Smooth muscle cell (in vitro differentiated cells): ENCODE measurements around the gene ABCC8. TPM values are rescaled to one million over a fixed set of nuclear protein-coding genes. Genes with fewer than 3 reads are reported as not detected.

Source experiments
- DNase-seq: peaks from one replicate; lab custom pipeline; 2025; ENCODE audit not compliant: unreplicated experiment; lab: John Stamatoyannopoulos, UW
- H2AFZ ChIP-seq: fragments of 200-600 bp; sonication (generic); 2 replicates; pipeline ENCODE4 v1.6.0; 2016; ENCODE audit warnings: antibody characterized with exemption, low read depth, mild to moderate bottlenecking
- H3F3A ChIP-seq: fragments of 200-600 bp; sonication (generic); 2 replicates; pipeline ENCODE4 v1.6.0; 2017; ENCODE audit warnings: antibody characterized with exemption, low read depth
- H3K27ac ChIP-seq: fragments of 200-600 bp; sonication (generic); 2 replicates; pipeline ENCODE4 v1.5.1; 2016; ENCODE audit warnings: low read depth, mild to moderate bottlenecking
- H3K27me3 ChIP-seq: fragments of 200-600 bp; sonication (generic); 2 replicates; pipeline ENCODE4 v1.6.1; 2016; ENCODE audit warnings: low read depth, mild to moderate bottlenecking
- H3K36me3 ChIP-seq: fragments of 200-600 bp; sonication (generic); 2 replicates; pipeline ENCODE4 v1.5.1; 2016; ENCODE audit warnings: low read depth
- H3K4me1 ChIP-seq: fragments of 200-600 bp; sonication (generic); 2 replicates; pipeline ENCODE4 v1.5.1; 2016; ENCODE audit warnings: low read depth
- H3K4me2 ChIP-seq: fragments of 200-600 bp; sonication (generic); 2 replicates; pipeline ENCODE4 v1.6.0; 2016; ENCODE audit warnings: mild to moderate bottlenecking
- H3K4me3 ChIP-seq: fragments of 200-600 bp; sonication (generic); 2 replicates; pipeline ENCODE4 v1.5.1; 2016; ENCODE audit warnings: mild to moderate bottlenecking
- H3K79me2 ChIP-seq: fragments of 200-600 bp; sonication (generic); 2 replicates; pipeline ENCODE4 v1.6.0; 2016; ENCODE audit warnings: low read depth, mild to moderate bottlenecking
- H3K9ac ChIP-seq: fragments of 200-600 bp; sonication (generic); 2 replicates; pipeline ENCODE4 v1.6.0; 2016; ENCODE audit warnings: low read depth
- H3K9me3 ChIP-seq: fragments of 200-600 bp; sonication (generic); replicated peaks from 2 replicates; pipeline ENCODE4 v1.5.1; 2016; ENCODE audit warnings: low read depth
- H4K20me1 ChIP-seq: fragments of 200-600 bp; sonication (generic); 2 replicates; pipeline ENCODE4 v1.6.0; 2016; ENCODE audit warnings: low read depth
- WGBS: methylation state at CpG from one replicate; pipeline ENCODE4 v1.1.7; 2016; ENCODE audit warnings: low lambda C conversion rate; 5-methylcytosine and 5-hydroxymethylcytosine counted together
- polyA plus RNA-seq: library from polyadenylated mRNA; unstranded; fragments of >200 nt; fragmentation: Nextera tagmentation; extraction: Ambion mirVana; gene quantifications from 2 replicates; pipeline ENCODE4 v1.2.1, GENCODE V29; 2016
- total RNA-seq: library from RNA; depleted of rRNA; stranded (reverse); fragments of >200 nt; gene quantifications from 2 replicates; pipeline ENCODE4 v1.2.3, GENCODE V29; 2014
- TF ChIP-seq, protein P1 (sequence below): fragments of 200-600 bp; sonication (generic); IDR thresholded peaks from 2 replicates; pipeline ENCODE4 v1.5.1; 2017; ENCODE audit warnings: borderline replicate concordance, mild to moderate bottlenecking, antibody characterized with exemption; ENCODE audit not compliant: insufficient read depth, poor library complexity, severe bottlenecking

ABCC8 gene
- total and polyA plus RNA-seq, 2 experiments from 2014 or later: not detected

DNA sequence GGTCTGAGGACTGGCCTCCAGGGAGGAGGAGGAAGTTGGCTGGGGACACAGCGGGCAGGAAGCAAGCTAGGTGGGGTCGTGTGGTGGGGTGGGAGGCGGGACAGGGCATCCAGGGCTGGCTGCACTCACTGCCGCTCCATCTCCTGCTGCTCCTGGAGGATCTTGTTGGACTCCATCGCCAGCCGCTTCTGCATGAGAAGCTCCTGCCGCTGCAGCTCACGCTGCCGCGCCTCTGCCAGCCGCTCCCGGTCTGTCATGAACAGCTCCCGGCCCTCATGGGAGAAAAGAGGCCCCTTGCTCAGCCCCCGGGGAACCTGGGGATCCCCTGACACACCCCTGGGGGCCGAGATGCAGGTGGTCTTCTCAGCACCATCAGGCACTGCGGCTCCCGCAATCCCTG, 46.0 kb upstream of the ABCC8 start:
- H2AFZ ChIP-seq: no peak overlapping the region
- no peaks in the 10 kb centered on the region for H3K4me1 ChIP-seq
- no peak overlapping the region for H3K4me3 ChIP-seq
- no peaks in the 10 kb centered on the region for H3K79me2 ChIP-seq
- no peak overlapping the region for H3K9ac ChIP-seq
- 94% methylated on average over 16 of the region's 17 CpGs for WGBS
- H3K27me3 ChIP-seq: no peaks in the 10 kb centered on the region
- no peak overlapping the region for H3K27ac ChIP-seq
- H3F3A ChIP-seq: no peaks in the 10 kb centered on the region
- H3K9me3 ChIP-seq: no peaks in the 10 kb centered on the region
- TF ChIP-seq, protein P1, sequence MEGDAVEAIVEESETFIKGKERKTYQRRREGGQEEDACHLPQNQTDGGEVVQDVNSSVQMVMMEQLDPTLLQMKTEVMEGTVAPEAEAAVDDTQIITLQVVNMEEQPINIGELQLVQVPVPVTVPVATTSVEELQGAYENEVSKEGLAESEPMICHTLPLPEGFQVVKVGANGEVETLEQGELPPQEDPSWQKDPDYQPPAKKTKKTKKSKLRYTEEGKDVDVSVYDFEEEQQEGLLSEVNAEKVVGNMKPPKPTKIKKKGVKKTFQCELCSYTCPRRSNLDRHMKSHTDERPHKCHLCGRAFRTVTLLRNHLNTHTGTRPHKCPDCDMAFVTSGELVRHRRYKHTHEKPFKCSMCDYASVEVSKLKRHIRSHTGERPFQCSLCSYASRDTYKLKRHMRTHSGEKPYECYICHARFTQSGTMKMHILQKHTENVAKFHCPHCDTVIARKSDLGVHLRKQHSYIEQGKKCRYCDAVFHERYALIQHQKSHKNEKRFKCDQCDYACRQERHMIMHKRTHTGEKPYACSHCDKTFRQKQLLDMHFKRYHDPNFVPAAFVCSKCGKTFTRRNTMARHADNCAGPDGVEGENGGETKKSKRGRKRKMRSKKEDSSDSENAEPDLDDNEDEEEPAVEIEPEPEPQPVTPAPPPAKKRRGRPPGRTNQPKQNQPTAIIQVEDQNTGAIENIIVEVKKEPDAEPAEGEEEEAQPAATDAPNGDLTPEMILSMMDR: no peak
- no peaks in the 10 kb centered on the region for H4K20me1 ChIP-seq
- H3K36me3 ChIP-seq: no peaks in the 10 kb centered on the region
- no peak overlapping the region for H3K4me2 ChIP-seq
- DNase-seq: no peak

DNA sequence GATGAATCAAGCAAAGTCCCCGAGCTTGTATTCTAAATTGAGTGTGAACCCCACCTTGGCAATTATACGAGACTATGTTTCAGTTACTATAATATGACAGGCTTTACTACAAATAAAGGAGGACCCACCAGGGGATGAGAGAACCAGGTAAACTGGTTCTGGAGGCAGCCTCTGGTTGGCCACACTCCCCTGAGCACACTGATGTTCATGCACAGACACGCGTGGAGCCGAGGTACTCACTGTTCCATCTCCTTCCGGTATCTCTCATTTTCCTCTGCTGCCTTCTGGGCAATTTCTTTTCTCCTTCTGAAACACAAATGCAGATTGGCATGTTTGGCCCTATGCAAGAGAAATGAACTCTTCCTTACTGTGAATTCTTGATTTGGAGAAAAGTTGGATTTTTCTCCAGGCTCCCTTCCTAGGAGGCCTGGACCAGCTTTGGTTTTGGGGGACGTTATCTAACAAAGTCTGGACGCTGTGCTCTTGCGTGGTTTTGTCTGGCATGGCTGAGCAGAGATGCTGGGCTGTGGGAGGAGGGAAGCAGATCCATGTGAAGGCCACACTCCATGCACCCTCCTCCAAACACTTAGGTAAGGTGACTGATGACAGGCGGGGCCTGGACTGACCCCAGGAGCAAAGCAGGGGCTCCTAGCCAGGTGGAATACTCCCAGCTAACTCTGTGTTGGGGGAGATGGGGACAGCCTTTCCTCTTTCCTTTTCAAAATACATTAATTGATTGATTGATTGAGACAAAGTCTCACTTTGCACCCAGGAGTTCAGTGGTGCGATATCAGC, 44.7 kb upstream of the ABCC8 start:
- DNase-seq: no peak
- Histone ChIP-seq H2AFZ (no peak overlapping the region), H3K9ac (no peak overlapping the region), H3K4me2 (no peak overlapping the region), H3K79me2 (no peaks in the 10 kb centered on the region), H3F3A (no peaks in the 10 kb centered on the region), H4K20me1 (no peaks in the 10 kb centered on the region), H3K27ac (no peak overlapping the region), H3K36me3 (no peaks in the 10 kb centered on the region), H3K9me3 (no peaks in the 10 kb centered on the region), H3K4me3 (no peak overlapping the region), H3K27me3 (no peaks in the 10 kb centered on the region), H3K4me1 (no peaks in the 10 kb centered on the region)
- 80% methylated on average over 11 of the region's 11 CpGs for WGBS
- TF ChIP-seq, protein P1: no peak

- WGBS: 87% methylated on average over 7 of the region's 7 CpGs
- DNase-seq: no peak
- no peaks in the 10 kb centered on the region for H3K9me3 ChIP-seq
- no peak overlapping the region for H3K4me2 ChIP-seq
- H3K4me3 ChIP-seq: no peak overlapping the region
- H3F3A ChIP-seq: no peaks in the 10 kb centered on the region
- H4K20me1 ChIP-seq: no peaks in the 10 kb centered on the region
- no peaks in the 10 kb centered on the region for H3K36me3 ChIP-seq
- no peak overlapping the region for H3K9ac ChIP-seq
- no peaks in the 10 kb centered on the region for H3K27me3 ChIP-seq
- no peak overlapping the region for H2AFZ ChIP-seq
- no peaks in the 10 kb centered on the region for H3K79me2 ChIP-seq
- no peaks in the 10 kb centered on the region for H3K4me1 ChIP-seq
- TF ChIP-seq, protein P1: no peak
- no peak overlapping the region for H3K27ac ChIP-seq
Observed at GRCh38 chr11:17519061-17519885, 42.6 kb upstream of the ABCC8 start.
